Stimulated activated memory B cell treated with anti-CD40 and anti-IgM and Interleukin-4, amounts not matched to agents 10 μg/mL and 1 μg/mL and 100 μg/mL, for 72 hours (primary cell): ENCODE data around the gene TAB3.

Source experiments
- ATAC-seq: fragments of 150-1000 bp; cut with Tn5 transposase; 2 replicates; pipeline ENCODE4 v1.10.0; 2021
- H3K27ac Mint-ChIP-seq: one replicate; pipeline ENCODE4 v1.8.0; 2022; ENCODE audit warnings: mild to moderate bottlenecking, mixed read lengths
- H3K27me3 Mint-ChIP-seq: one replicate; pipeline ENCODE4 v1.8.0; 2022; ENCODE audit warnings: mixed read lengths
- H3K36me3 Mint-ChIP-seq: one replicate; pipeline ENCODE4 v1.8.0; 2022; ENCODE audit warnings: mixed read lengths
- H3K4me1 Mint-ChIP-seq: one replicate; pipeline ENCODE4 v1.8.0; 2022; ENCODE audit warnings: mixed read lengths
- H3K4me3 Mint-ChIP-seq: one replicate; pipeline ENCODE4 v1.8.0; 2022; ENCODE audit warnings: mild to moderate bottlenecking, moderate library complexity, mixed read lengths
- H3K9me3 Mint-ChIP-seq: one replicate; pipeline ENCODE4 v1.8.0; 2022; ENCODE audit warnings: mixed read lengths

The TAB3 gene

GRCh38 chrX:30889147-30890140, at the start of gene TAB3:
Gene TAB3 (minus strand): TSS chrX:30889254. CDS start chrX:30859588, 29,666 bp downstream.
- H3K4me1 Mint-ChIP-seq, result peaks cover 25% of the 10 kb centered on the region
- peak within 1 kb of the TSS; percentile 92 for H3K27ac Mint-ChIP-seq
- peak within 1 kb of the TSS; percentile 93 for H3K4me3 Mint-ChIP-seq
- no peaks in the 10 kb centered on the region for H3K27me3 Mint-ChIP-seq
- H3K9me3 Mint-ChIP-seq, result no peaks in the 10 kb centered on the region
- H3K36me3 Mint-ChIP-seq, result no peaks in the 10 kb centered on the region
- ATAC-seq, result peak; percentile 97

GRCh38 chrX:30938295-30938694, 49.2 kb upstream of the TAB3 start:
- no peaks in the 10 kb centered on the region for H3K4me1 Mint-ChIP-seq
- no peaks in the 10 kb centered on the region for H3K36me3 Mint-ChIP-seq
- no peak overlapping the region for H3K27ac Mint-ChIP-seq
- no peaks in the 10 kb centered on the region for H3K27me3 Mint-ChIP-seq
- H3K9me3 Mint-ChIP-seq, result no peaks in the 10 kb centered on the region
- ATAC-seq, result no peak
- no peak overlapping the region for H3K4me3 Mint-ChIP-seq

- Mint-ChIP-seq H3K27me3 (no peaks in the 10 kb centered on the region), H3K4me3 (no peak overlapping the region), H3K9me3 (no peaks in the 10 kb centered on the region), H3K27ac (no peak overlapping the region), H3K4me1 (no peaks in the 10 kb centered on the region), H3K36me3 (no peaks in the 10 kb centered on the region)
- ATAC-seq, result no peak
Observed at GRCh38 chrX:30935985-30936384, 46.9 kb upstream of the TAB3 start.

- H3K27ac Mint-ChIP-seq, result no peak overlapping the region
Observed at GRCh38 chrX:30931920-30932319, 42.9 kb upstream of the TAB3 start.

GRCh38 chrX:30930679-30931078, 41.6 kb upstream of the TAB3 start:
- Mint-ChIP-seq H3K9me3 (no peaks in the 10 kb centered on the region), H3K4me1 (no peaks in the 10 kb centered on the region), H3K4me3 (no peak overlapping the region), H3K27ac (no peak overlapping the region), H3K27me3 (no peaks in the 10 kb centered on the region), H3K36me3 (no peaks in the 10 kb centered on the region)
- no peak for ATAC-seq

More at GRCh38 chrX:30931920-30932319, 42.9 kb upstream of the TAB3 start:
- Mint-ChIP-seq H3K4me1 (no peaks in the 10 kb centered on the region), H3K9me3 (no peaks in the 10 kb centered on the region), H3K27me3 (no peaks in the 10 kb centered on the region), H3K36me3 (no peaks in the 10 kb centered on the region), H3K4me3 (no peak overlapping the region)
- ATAC-seq, result no peak

GRCh38 chrX:30930143-30930542, 41.1 kb upstream of the TAB3 start:
- H3K27ac Mint-ChIP-seq, result no peak overlapping the region
- no peaks in the 10 kb centered on the region for H3K4me1 Mint-ChIP-seq
- no peaks in the 10 kb centered on the region for H3K36me3 Mint-ChIP-seq
- no peaks in the 10 kb centered on the region for H3K27me3 Mint-ChIP-seq
- ATAC-seq, result no peak
- no peak overlapping the region for H3K4me3 Mint-ChIP-seq
- H3K9me3 Mint-ChIP-seq, result no peaks in the 10 kb centered on the region

GRCh38 chrX:30920271-30920670, 31.2 kb upstream of the TAB3 start:
- Mint-ChIP-seq H3K4me1 (no peaks in the 10 kb centered on the region), H3K27me3 (no peaks in the 10 kb centered on the region), H3K4me3 (no peak overlapping the region), H3K9me3 (no peaks in the 10 kb centered on the region), H3K27ac (no peak overlapping the region), H3K36me3 (no peaks in the 10 kb centered on the region)
- ATAC-seq, result no peak

GRCh38 chrX:30918480-30918879, 29.4 kb upstream of the TAB3 start:
- H3K4me3 Mint-ChIP-seq, result no peak overlapping the region
- no peak overlapping the region for H3K27ac Mint-ChIP-seq
- H3K9me3 Mint-ChIP-seq, result no peaks in the 10 kb centered on the region
- no peaks in the 10 kb centered on the region for H3K4me1 Mint-ChIP-seq
- ATAC-seq, result no peak
- H3K36me3 Mint-ChIP-seq, result no peaks in the 10 kb centered on the region
- H3K27me3 Mint-ChIP-seq, result no peaks in the 10 kb centered on the region

- H3K36me3 Mint-ChIP-seq, result no peaks in the 10 kb centered on the region
- H3K4me3 Mint-ChIP-seq, result no peak overlapping the region
- peaks cover 7% of the 10 kb centered on the region for H3K4me1 Mint-ChIP-seq
- no peaks in the 10 kb centered on the region for H3K27me3 Mint-ChIP-seq
- no peak for ATAC-seq
- no peaks in the 10 kb centered on the region for H3K9me3 Mint-ChIP-seq
- no peak overlapping the region for H3K27ac Mint-ChIP-seq
Observed at GRCh38 chrX:30913492-30913891, 24.4 kb upstream of the TAB3 start.

GRCh38 chrX:30910124-30910860, 21.2 kb upstream of the TAB3 start:
- Mint-ChIP-seq H3K27ac (peak overlapping the region; percentile 32), H3K4me1 (peaks cover 7% of the 10 kb centered on the region), H3K4me3 (no peak overlapping the region), H3K27me3 (no peaks in the 10 kb centered on the region), H3K36me3 (no peaks in the 10 kb centered on the region), H3K9me3 (no peaks in the 10 kb centered on the region)
- peak; percentile 76 for ATAC-seq

- Mint-ChIP-seq H3K9me3 (no peaks in the 10 kb centered on the region), H3K36me3 (no peaks in the 10 kb centered on the region), H3K27ac (no peak overlapping the region), H3K4me3 (no peak overlapping the region), H3K4me1 (peaks cover 7% of the 10 kb centered on the region), H3K27me3 (no peaks in the 10 kb centered on the region)
- no peak for ATAC-seq
Observed at GRCh38 chrX:30906726-30907125, 17.7 kb upstream of the TAB3 start.

- no peak overlapping the region for H3K27ac Mint-ChIP-seq
- H3K4me1 Mint-ChIP-seq, result peaks cover 3% of the 10 kb centered on the region
- H3K9me3 Mint-ChIP-seq, result no peaks in the 10 kb centered on the region
- no peak for ATAC-seq
- no peaks in the 10 kb centered on the region for H3K27me3 Mint-ChIP-seq
- H3K4me3 Mint-ChIP-seq, result no peak overlapping the region
- H3K36me3 Mint-ChIP-seq, result no peaks in the 10 kb centered on the region
Observed at GRCh38 chrX:30905321-30905720, 16.3 kb upstream of the TAB3 start.

GRCh38 chrX:30904632-30905031, 15.6 kb upstream of the TAB3 start:
- no peak overlapping the region for H3K27ac Mint-ChIP-seq
- H3K4me1 Mint-ChIP-seq, result no peaks in the 10 kb centered on the region
- no peaks in the 10 kb centered on the region for H3K27me3 Mint-ChIP-seq

GRCh38 chrX:30904186-30904585, 15.1 kb upstream of the TAB3 start:
- Mint-ChIP-seq H3K36me3 (no peaks in the 10 kb centered on the region), H3K4me1 (no peaks in the 10 kb centered on the region), H3K4me3 (no peak overlapping the region), H3K9me3 (no peaks in the 10 kb centered on the region), H3K27me3 (no peaks in the 10 kb centered on the region), H3K27ac (no peak overlapping the region)
- ATAC-seq, result no peak

More at GRCh38 chrX:30904632-30905031, 15.6 kb upstream of the TAB3 start:
- no peak overlapping the region for H3K4me3 Mint-ChIP-seq
- no peaks in the 10 kb centered on the region for H3K36me3 Mint-ChIP-seq
- ATAC-seq, result no peak
- no peaks in the 10 kb centered on the region for H3K9me3 Mint-ChIP-seq

GRCh38 chrX:30900227-30900626, 11.2 kb upstream of the TAB3 start:
- H3K4me1 Mint-ChIP-seq, result no peaks in the 10 kb centered on the region
- no peak overlapping the region for H3K4me3 Mint-ChIP-seq
- H3K36me3 Mint-ChIP-seq, result no peaks in the 10 kb centered on the region
- ATAC-seq, result no peak
- no peaks in the 10 kb centered on the region for H3K27me3 Mint-ChIP-seq
- no peak overlapping the region for H3K27ac Mint-ChIP-seq
- H3K9me3 Mint-ChIP-seq, result no peaks in the 10 kb centered on the region
